ENCODE data around the gene PINLYP.

- TF ChIP-seq CTCF (IDR thresholded peaks at IDR 0.05) (no peak), ZFX (IDR thresholded peaks at IDR 0.05; ENCODE audit: borderline replicate concordance) (no peak)
Observed at GRCh38 chr19:43584484-43584883, 8.9 kb downstream of the PINLYP start.
